Panc1 (cell line): Measurements from ENCODE around the gene CFAP97D2. TPM values are rescaled to one million over a fixed set of nuclear protein-coding genes. Genes with fewer than 3 reads are reported as not detected.
"Not testable (repeated sequence)": the region's sequence is repeated elsewhere in the genome, so short reads cannot be mapped to it uniquely, and the experiment has no call there.

ENCODE experiments used
- ATAC-seq: fragments of 200-7000 bp; cut with Tn5 transposase; 2 replicates; pipeline ENCODE4 v1.9.1; 2020; ENCODE audit warnings: mild to moderate bottlenecking, moderate library complexity
- BruUV-seq: library from RNA; stranded (reverse); fragments of 400-500 nt; replicated peaks from 2 replicates; lab custom pipeline; 2021; lab: Mats Ljungman, UMichigan
- CTCF ChIA-PET: fragments of 300-600 bp; sonication (Branson Sonifier 250); formaldehyde crosslinking; loops from one replicate; lab custom pipeline; 2022; ENCODE audit warnings: antibody characterized with exemption; lab: Charles Lee
- POLR2A ChIA-PET: fragments of 300-600 bp; sonication (Branson Sonifier 250); formaldehyde crosslinking; loops from one replicate; lab custom pipeline; 2022; ENCODE audit warnings: antibody characterized with exemption; lab: Charles Lee
- DNase-seq: peaks from one replicate; pipeline ENCODE4 v3.0.0-alpha.2; 2010; ENCODE audit warnings: low read depth, low spot score
- H3K27ac ChIP-seq: 2 replicates; pipeline ENCODE4 v1.5.1; 2011; ENCODE audit warnings: mild to moderate bottlenecking, low read length, inconsistent platforms
- H3K27me3 ChIP-seq: fragments of 200-500 bp; sonication (Bioruptor generic); 2 replicates; pipeline ENCODE4 v1.6.0; 2014; ENCODE audit warnings: low read length, inconsistent platforms; ENCODE audit not compliant: control insufficient read depth, insufficient read depth
- H3K36me3 ChIP-seq: fragments of 200-500 bp; sonication (Bioruptor generic); 2 replicates; pipeline ENCODE4 v1.5.1; 2014; ENCODE audit warnings: inconsistent platforms, mild to moderate bottlenecking, low read length, moderate library complexity; ENCODE audit not compliant: control insufficient read depth, insufficient read depth
- H3K4me1 ChIP-seq: 2 replicates; pipeline ENCODE4 v1.5.1; 2011; ENCODE audit warnings: inconsistent platforms, mild to moderate bottlenecking, low read length, moderate library complexity; ENCODE audit not compliant: control insufficient read depth, insufficient read depth
- H3K4me3 ChIP-seq, 2 experiments: 2 replicates each; pipeline ENCODE4 v1.5.1; 2011 to 2012; ENCODE audit warnings: low read depth in 2 of 2, low read length in 2 of 2, mild to moderate bottlenecking in 2 of 2, inconsistent platforms in 1 of 2, moderate library complexity in 1 of 2
- H3K9me3 ChIP-seq: fragments of 200-500 bp; sonication (Bioruptor generic); 2 replicates; pipeline ENCODE4 v1.5.1; 2014; ENCODE audit warnings: low read depth, mild to moderate bottlenecking, inconsistent platforms, low read length, moderate library complexity; ENCODE audit not compliant: control insufficient read depth, insufficient read depth
- CTCF ChIP-seq: fragments of 450-650 bp; IDR thresholded peaks from 2 replicates; pipeline ENCODE4 v1.5.1; 2017; ENCODE audit warnings: mild to moderate bottlenecking
- POLR2AphosphoS5 ChIP-seq: IDR thresholded peaks from 2 replicates; pipeline ENCODE4 v1.6.1; 2012; ENCODE audit warnings: mild to moderate bottlenecking, low read depth, low read length, moderate library complexity
- REST ChIP-seq, 2 experiments: IDR thresholded peaks; 2 replicates each; pipeline ENCODE4 v1.6.1; 2011 to 2012; ENCODE audit warnings: low read depth in 2 of 2, control low read depth in 1 of 2, low read length in 1 of 2, mild to moderate bottlenecking in 1 of 2, moderate library complexity in 1 of 2; ENCODE audit not compliant: insufficient read depth in 1 of 2
- SIN3A ChIP-seq: IDR thresholded peaks from 2 replicates; pipeline ENCODE4 v1.6.1; 2012; ENCODE audit warnings: low read depth, mild to moderate bottlenecking, low read length, moderate library complexity, borderline replicate concordance; ENCODE audit not compliant: insufficient read depth
- TCF7L2 ChIP-seq: IDR thresholded peaks from 2 replicates; pipeline ENCODE4 v1.6.1; 2011; ENCODE audit warnings: mild to moderate bottlenecking, low read depth, low read length, inconsistent platforms
- in situ Hi-C: cut with HindIII; loops from 2 replicates; pipeline ENCODE4 v1.10.0; 2016; ENCODE audit warnings: low sequenced_read_pairs, low pct_unique_long_range_greater_than_20kb
- intact Hi-C: fragments of 100-400 bp; cut with micrococcal nuclease; formaldehyde crosslinking; loops from one replicate; pipeline ENCODE4 v1.10.0; 2022; ENCODE audit not compliant: unreplicated experiment
- total RNA-seq: library from RNA; stranded (reverse); gene quantifications from one replicate; pipeline ENCODE4 v1.2.1, GENCODE V29; 2021; ENCODE audit not compliant: unreplicated experiment

The CFAP97D2 gene
- total RNA-seq, 1 experiment from 2014 or later = not detected

- H3K9me3 ChIP-seq, DNase-seq, BruUV-seq, H3K36me3 ChIP-seq, intact Hi-C loops, H3K4me1 ChIP-seq, H3K4me3 ChIP-seq, POLR2A ChIA-PET, H3K27me3 ChIP-seq, H3K27ac ChIP-seq, CTCF ChIA-PET, in situ Hi-C loops, ATAC-seq: not testable (repeated sequence)
These were observed 20.0 kb upstream of the CFAP97D2 start for GRCh38 chr13:114158869-114159666.

DNA sequence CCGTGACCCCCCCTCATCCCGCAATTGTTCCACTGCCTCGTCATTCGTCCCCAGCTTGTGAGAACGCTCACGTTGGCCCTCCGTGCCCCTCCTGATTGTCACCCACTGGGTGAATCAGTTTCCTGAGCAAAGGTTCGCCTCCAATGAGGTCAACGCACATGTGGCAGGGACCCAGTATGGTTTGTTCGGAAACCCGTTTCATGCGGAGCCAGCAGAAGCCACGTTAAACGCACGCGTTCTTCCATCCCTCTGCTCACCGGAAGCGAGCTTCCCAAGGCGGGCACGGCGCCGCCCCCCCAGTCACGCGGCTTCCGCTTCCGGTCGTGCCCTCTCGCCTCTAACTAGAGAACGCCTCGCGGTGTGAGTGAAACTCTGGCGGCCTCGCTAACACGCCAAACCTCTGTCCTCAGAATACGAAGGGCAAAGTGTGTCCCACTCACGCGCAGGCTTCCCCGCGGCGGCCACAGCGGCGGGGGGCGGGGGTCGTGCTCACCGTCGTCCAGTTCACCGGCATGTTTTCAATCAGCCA is 18.0 kb upstream of the CFAP97D2 start:
- Histone ChIP-seq H3K4me3 (no peak overlapping the region), H3K27ac (no peak overlapping the region), H3K9me3 (no peaks in the 10 kb centered on the region), H3K27me3 (no peaks in the 10 kb centered on the region), H3K36me3 (no peaks in the 10 kb centered on the region), H3K4me1 (peaks cover 4% of the 10 kb centered on the region; the same call in 1 of the 2 replicates)
- ChIA-PET CTCF (no interaction called here), POLR2A (no interaction called here)
- in situ Hi-C loops = no loop called here
- no peak for TF ChIP-seq REST (IDR thresholded peaks at IDR 0.05; ENCODE audit: insufficient read depth in 1 of 2, low read depth in 2 of 2, low read length in 1 of 2)
- TF ChIP-seq POLR2AphosphoS5 = no peak
- no peak for TF ChIP-seq TCF7L2
- no peak for TF ChIP-seq CTCF
- TF ChIP-seq SIN3A = no peak
- BruUV-seq = no TSS peak
- no peak for DNase-seq
- intact Hi-C loops = no loop called here
- ATAC-seq = no peak
